Measurements from ENCODE around the gene HMGN4. TPM values are rescaled to one million over a fixed set of nuclear protein-coding genes. Genes with fewer than 3 reads are reported as not detected.
A peak's percentile ranks its signal among the peaks of the same experiment; 100 is the strongest.

HMGN4 gene
- total and polyA plus RNA-seq, 9 of the 15 experiments (the other 6 are each of a cell fraction or from before 2014, with no cell fraction given) = 35.4 to 134 (median 94.1) TPM

GRCh38 chr6:26553635-26554446 lies 15.7 kb downstream of the HMGN4 start (continued):
- TF ChIP-seq ZNF449 (CRISPR knock-in tag; IDR thresholded peaks at IDR 0.05) (no peak), GTF2A2 (tag; IDR thresholded peaks at IDR 0.05) (no peak), MAFF (IDR thresholded peaks at IDR 0.05; ENCODE audit: low read length) (no peak), ZNF644 (tag; IDR thresholded peaks at IDR 0.05; ENCODE audit: low read depth) (no peak), ATF1 (CRISPR knock-in tag; IDR thresholded peaks at IDR 0.05) (no peak), ATF1 (tag; IDR thresholded peaks at IDR 0.05) (0 out of 2 replicates have a peak, but pooled peaks have one; percentile 30), HDAC3 (IDR thresholded peaks at IDR 0.05; ENCODE audit: borderline replicate concordance, partially characterized antibody) (no peak), FOXP4 (CRISPR knock-in tag; IDR thresholded peaks at IDR 0.05; ENCODE audit: borderline replicate concordance) (no peak), MAFK (IDR thresholded peaks at IDR 0.05; ENCODE audit: low read length) (no peak), THRA (IDR thresholded peaks at IDR 0.05) (no peak), FUS (optimal IDR thresholded peaks at IDR 0.05; ENCODE audit: low read depth, low read length) (no peak), HMBOX1 (IDR thresholded peaks at IDR 0.05) (peak; percentile 99), ZNF764 (CRISPR knock-in tag; IDR thresholded peaks at IDR 0.05; ENCODE audit: low read depth) (no peak; the same call in 1 of the 2 replicates), ZNF408 (CRISPR knock-in tag; IDR thresholded peaks at IDR 0.05; ENCODE audit: low read depth) (no peak), MYNN (IDR thresholded peaks at IDR 0.05) (no peak), MYNN (CRISPR knock-in tag; IDR thresholded peaks at IDR 0.05) (no peak), BRD9 (IDR thresholded peaks at IDR 0.05; ENCODE audit: low read depth, partially characterized antibody) (peak; percentile 97), FIP1L1 (IDR thresholded peaks at IDR 0.05; ENCODE audit: low read depth, low read length, poor library complexity, severe bottlenecking) (no peak), CREB5 (CRISPR knock-in tag; IDR thresholded peaks at IDR 0.05) (no peak)

Measured in K562 (cell line).